SU-DHL-6 (cell line): ENCODE measurements around the gene SORCS2.

Experiments
- EZH2phosphoT487 ChIP-seq: fragments of 200-600 bp; sonication (generic), shearing (Covaris generic); conservative IDR thresholded peaks from 2 replicates; pipeline ENCODE4 v1.6.1; 2018; ENCODE audit warnings: mild to moderate bottlenecking, antibody characterized with exemption, low read length, moderate library complexity, mixed read lengths
- TF ChIP-seq, protein P1 (sequence below): fragments of 200-600 bp; sonication (generic); IDR thresholded peaks from one replicate; pipeline ENCODE4 v1.5.1; 2017; ENCODE audit warnings: antibody characterized with exemption, mild to moderate bottlenecking, low read length, moderate library complexity; ENCODE audit not compliant: insufficient read depth, poor library complexity, severe bottlenecking

DNA sequence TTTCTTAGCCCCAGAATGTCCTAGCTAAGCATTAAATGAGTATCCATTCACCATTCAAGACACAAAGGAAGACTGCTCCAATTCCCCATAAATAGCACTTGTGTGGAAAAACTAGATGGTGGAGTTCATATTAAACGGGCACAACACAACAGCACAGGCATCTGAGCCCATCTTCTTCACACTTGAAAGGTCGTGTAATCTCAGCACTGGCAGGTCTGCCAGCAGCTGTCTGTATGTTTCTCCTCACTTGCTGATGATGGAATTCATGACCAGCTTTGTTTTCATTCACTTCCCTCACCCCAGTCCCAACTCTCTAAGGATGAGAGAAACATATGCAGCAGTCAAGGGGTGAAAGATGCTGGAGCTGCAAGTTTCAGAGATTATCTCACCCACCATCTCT is 598.7 kb downstream of the SORCS2 start:
- TF ChIP-seq EZH2phosphoT487 = no peak
- TF ChIP-seq, protein P1, sequence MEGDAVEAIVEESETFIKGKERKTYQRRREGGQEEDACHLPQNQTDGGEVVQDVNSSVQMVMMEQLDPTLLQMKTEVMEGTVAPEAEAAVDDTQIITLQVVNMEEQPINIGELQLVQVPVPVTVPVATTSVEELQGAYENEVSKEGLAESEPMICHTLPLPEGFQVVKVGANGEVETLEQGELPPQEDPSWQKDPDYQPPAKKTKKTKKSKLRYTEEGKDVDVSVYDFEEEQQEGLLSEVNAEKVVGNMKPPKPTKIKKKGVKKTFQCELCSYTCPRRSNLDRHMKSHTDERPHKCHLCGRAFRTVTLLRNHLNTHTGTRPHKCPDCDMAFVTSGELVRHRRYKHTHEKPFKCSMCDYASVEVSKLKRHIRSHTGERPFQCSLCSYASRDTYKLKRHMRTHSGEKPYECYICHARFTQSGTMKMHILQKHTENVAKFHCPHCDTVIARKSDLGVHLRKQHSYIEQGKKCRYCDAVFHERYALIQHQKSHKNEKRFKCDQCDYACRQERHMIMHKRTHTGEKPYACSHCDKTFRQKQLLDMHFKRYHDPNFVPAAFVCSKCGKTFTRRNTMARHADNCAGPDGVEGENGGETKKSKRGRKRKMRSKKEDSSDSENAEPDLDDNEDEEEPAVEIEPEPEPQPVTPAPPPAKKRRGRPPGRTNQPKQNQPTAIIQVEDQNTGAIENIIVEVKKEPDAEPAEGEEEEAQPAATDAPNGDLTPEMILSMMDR = no peak
